Heart right ventricle (tissue), 16 donors: ENCODE results near the gene ITGBL1. TPM values are rescaled to one million over a fixed set of nuclear protein-coding genes. Genes with fewer than 3 reads are reported as not detected.
"Not testable (repeated sequence)": the region's sequence is repeated elsewhere in the genome, so short reads cannot be mapped to it uniquely, and the experiment has no call there.

Experiments
- ATAC-seq, 8 donors: fragments of 200-7000 bp; cut with Tn5 transposase; one replicate each; pipeline ENCODE4 v1.9.1; 2020; ENCODE audit warnings: mild to moderate bottlenecking in 8 of 8, moderate library complexity in 8 of 8, moderate number of reproducible peaks in 1 of 8
- DNase-seq, 2 donors: peaks; one replicate each; pipeline ENCODE4 v3.0.0-alpha.2; 2020
- H3K27ac ChIP-seq, 10 donors: fragments of 200-600 bp; sonication (generic) in 2 of 10; one replicate each; pipeline versions ENCODE4 v1.5.0 to v1.8.0; 2020 to 2022; ENCODE audit warnings: mild to moderate bottlenecking in 3 of 10
- H3K27me3 ChIP-seq, 7 donors: fragments of 200-600 bp; one replicate each; pipeline ENCODE4 v1.8.0; 2021 to 2022; ENCODE audit warnings: mild to moderate bottlenecking in 2 of 7
- H3K36me3 ChIP-seq, 9 donors: fragments of 200-600 bp; sonication (generic) in 1 of 9; one replicate each; pipeline versions ENCODE4 v1.5.0 to v1.8.0; 2020 to 2022; ENCODE audit warnings: mild to moderate bottlenecking in 2 of 9
- H3K4me1 ChIP-seq, 9 donors: fragments of 200-600 bp; sonication (generic) in 1 of 9; one replicate each; pipeline versions ENCODE4 v1.5.0 to v1.8.0; 2020 to 2022; ENCODE audit warnings: mild to moderate bottlenecking in 4 of 9
- H3K4me3 ChIP-seq, 10 donors: fragments of 200-600 bp; sonication (generic) in 2 of 10; one replicate each; pipeline versions ENCODE4 v1.5.0 to v1.8.0; 2020 to 2022; ENCODE audit warnings: mild to moderate bottlenecking in 7 of 10, moderate library complexity in 2 of 10
- H3K9me3 ChIP-seq, 11 donors: fragments of 200-600 bp in 10 of 11; sonication (generic) in 2 of 11; one replicate each; pipeline versions ENCODE4 v1.5.0 to v1.8.0; 2013 to 2022; ENCODE audit warnings: mild to moderate bottlenecking in 2 of 11, control low read depth in 1 of 11, moderate library complexity in 1 of 11
- WGBS, 2 donors: extraction: QIAGEN DNeasy Blood & Tissue Kit; methylation state at CpG; one replicate each; pipeline ENCODE4 v1.1.7; 2013; ENCODE audit warnings: inconsistent platforms in 1 of 2; 5-methylcytosine and 5-hydroxymethylcytosine counted together
- intact Hi-C, 10 donors: fragments of 100-400 bp; cut with DNase I; formaldehyde crosslinking; loops; one replicate each; pipeline versions ENCODE4 v1.11.1 to v1.14.2; 2022
- polyA plus RNA-seq, 2 donors: library from polyadenylated mRNA; stranded (reverse); fragments of 200-250 nt; gene quantifications; one replicate each; pipeline ENCODE4 v1.2.3, GENCODE V29; 2013
- total RNA-seq, 10 donors: library from RNA; stranded (reverse); fragmentation: NEBNext Ultra II Directional in 3 of 10; extraction: Animal tissue kit (Norgen Biotek cat#: 25700) in 3 of 10; gene quantifications; one replicate each; pipeline versions ENCODE4 v1.2.1 to v1.2.4, GENCODE V29; 2021 to 2023
- TF ChIP-seq, protein P1 (sequence below), 9 donors: fragments of 200-600 bp; sonication (generic) in 2 of 9; IDR thresholded peaks; one replicate each; pipeline versions ENCODE4 v1.5.0 to v1.8.0; 2021 to 2022; ENCODE audit warnings: antibody characterized with exemption in 9 of 9, mild to moderate bottlenecking in 5 of 9, moderate library complexity in 1 of 9
- donor health status: Arrhythmogenic right ventricular cardiomyopathy.
- donor health status: ischemic (EF 13 %, LVEDD 7.1; RV severe dilation, severe dysfunction).
- donor health status: healthy with polysubstance abuse.
- donor health status: DM: no; HTN: yes; CAD: no.
- donor health status: DM: no; HTN: no; CAD: no.
- donor health status: ischemic (EF 25% LVEDD 6.9; RV normal size, moderate dysfunction).
- donor health status: ischemic (EF 25% LVEDD 5.7; RV mildly dilated, moderate dysfunction).
- donor health status: healthy.
- donor health status: DM: yes; HTN: yes; CAD: no.
- donor health status: Ischemic cardiomyopathy.
- donor health status: ischemic (EF 35%, LVEDD 5.7; RV mildly dilated, moderate dysfunction).
- donor health status: nonischemic (EF 11% LVEDD 7.7; RV severe dilation, severe dysfunction).
- donor health status: DM: yes; HTN: yes; CAD: no.
- donor health status: PGD.
- donor health status: ischemic (EF 29% LVEDD 5.4; RV normal size, mild dysfunction).
- donor health status: nonischemic (EF 23%, LVEDD 6.1; RV moderate dilation, normal function).

The ITGBL1 gene
- total and polyA plus RNA-seq, 12 donors, result 0.78 to 11.9 (median 4.3) TPM

DNA sequence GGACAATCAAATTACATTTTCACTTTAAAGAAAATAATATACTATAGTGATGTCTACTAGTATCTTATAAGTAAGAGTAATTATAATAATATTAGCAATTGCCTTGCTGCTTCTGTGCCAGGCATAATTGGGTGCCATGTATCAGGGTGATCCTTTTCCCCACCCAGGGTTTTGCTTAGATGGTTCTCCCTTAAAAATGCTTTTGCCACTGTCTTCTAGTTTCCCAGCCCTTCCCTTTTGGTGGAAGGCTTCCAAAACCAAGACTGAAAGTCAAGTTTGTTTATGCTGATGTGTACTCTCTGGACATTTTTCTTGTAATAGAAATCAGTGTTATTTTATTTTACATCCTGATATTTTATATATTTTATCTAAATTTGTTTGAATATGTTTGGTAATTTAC, 77.8 kb downstream of the ITGBL1 start:
- Histone ChIP-seq H3K4me1 (no peaks in the 10 kb centered on the region), H3K27ac (no peak overlapping the region), H3K4me3 (no peak overlapping the region), H3K9me3 (no peaks in the 10 kb centered on the region), H3K27me3 (no peaks in the 10 kb centered on the region), H3K36me3 (no peaks in the 10 kb centered on the region)
- intact Hi-C loops, result no loop called here
- TF ChIP-seq, protein P1, sequence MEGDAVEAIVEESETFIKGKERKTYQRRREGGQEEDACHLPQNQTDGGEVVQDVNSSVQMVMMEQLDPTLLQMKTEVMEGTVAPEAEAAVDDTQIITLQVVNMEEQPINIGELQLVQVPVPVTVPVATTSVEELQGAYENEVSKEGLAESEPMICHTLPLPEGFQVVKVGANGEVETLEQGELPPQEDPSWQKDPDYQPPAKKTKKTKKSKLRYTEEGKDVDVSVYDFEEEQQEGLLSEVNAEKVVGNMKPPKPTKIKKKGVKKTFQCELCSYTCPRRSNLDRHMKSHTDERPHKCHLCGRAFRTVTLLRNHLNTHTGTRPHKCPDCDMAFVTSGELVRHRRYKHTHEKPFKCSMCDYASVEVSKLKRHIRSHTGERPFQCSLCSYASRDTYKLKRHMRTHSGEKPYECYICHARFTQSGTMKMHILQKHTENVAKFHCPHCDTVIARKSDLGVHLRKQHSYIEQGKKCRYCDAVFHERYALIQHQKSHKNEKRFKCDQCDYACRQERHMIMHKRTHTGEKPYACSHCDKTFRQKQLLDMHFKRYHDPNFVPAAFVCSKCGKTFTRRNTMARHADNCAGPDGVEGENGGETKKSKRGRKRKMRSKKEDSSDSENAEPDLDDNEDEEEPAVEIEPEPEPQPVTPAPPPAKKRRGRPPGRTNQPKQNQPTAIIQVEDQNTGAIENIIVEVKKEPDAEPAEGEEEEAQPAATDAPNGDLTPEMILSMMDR (IDR thresholded peaks at IDR 0.05), result no peak
- ATAC-seq (no peak), DNase-seq (no peak)

DNA sequence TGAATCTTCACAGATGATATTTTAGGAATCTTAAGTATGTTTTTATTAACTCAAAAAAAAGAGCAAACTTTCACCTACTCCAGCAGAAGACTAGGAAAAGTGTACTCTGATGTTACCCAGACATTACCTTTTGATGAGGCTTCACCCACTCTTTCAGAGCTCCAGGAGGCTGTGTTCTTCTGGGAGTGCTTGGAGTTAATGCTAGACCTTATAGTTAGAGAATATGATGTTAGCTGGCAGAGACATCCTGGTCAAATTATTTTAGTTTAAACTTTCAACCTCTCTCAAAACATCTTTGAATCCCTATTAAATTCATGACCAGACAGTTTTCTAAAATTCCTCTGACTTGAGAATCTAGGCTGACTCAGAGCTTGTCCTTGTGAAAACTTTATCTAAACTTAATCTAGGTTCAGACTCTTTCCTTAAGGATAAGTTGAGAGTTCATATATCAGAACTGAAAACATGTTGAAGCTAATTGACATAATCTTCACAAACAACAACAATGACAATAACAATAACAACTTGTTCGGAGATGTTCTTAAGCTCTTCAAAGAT, 82.8 kb downstream of the ITGBL1 start:
- Histone ChIP-seq H3K27me3 (no peaks in the 10 kb centered on the region), H3K27ac (no peak overlapping the region), H3K4me3 (no peak overlapping the region), H3K36me3 (no peaks in the 10 kb centered on the region), H3K9me3 (peaks cover 0 to 1% (median 0%) of the 10 kb centered on the region in 11 donors), H3K4me1 (no peaks in the 10 kb centered on the region)
- no peak for DNase-seq
- ATAC-seq, result no peak
- TF ChIP-seq, protein P1 (IDR thresholded peaks at IDR 0.05), result no peak
- WGBS, 2 donors, result 91% methylated on average over 1 of the region's 1 CpG
- intact Hi-C loops, result no loop called here

DNA sequence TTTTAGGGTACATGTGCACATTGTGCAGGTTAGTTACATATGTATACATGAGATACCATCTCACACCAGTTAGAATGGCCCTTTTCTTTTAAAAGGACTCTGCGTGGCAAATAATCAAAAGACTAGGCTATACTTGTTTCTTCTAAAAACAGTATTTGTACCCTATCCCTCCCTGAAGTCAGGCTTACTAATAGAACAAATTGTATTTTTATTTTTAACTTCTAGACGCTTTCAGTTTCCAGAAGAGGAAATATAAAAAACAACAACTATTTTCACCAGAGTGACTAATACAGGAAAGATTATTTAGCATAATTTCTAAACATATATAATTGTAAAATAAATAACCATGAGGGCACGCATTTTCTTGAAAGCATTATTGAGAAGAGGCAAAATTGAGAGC, 83.6 kb downstream of the ITGBL1 start:
- ATAC-seq, result no peak
- 59 to 72% methylated on average over 3 of the region's 3 CpGs for WGBS, 2 donors
- H3K4me3 ChIP-seq, result no peak overlapping the region

DNA sequence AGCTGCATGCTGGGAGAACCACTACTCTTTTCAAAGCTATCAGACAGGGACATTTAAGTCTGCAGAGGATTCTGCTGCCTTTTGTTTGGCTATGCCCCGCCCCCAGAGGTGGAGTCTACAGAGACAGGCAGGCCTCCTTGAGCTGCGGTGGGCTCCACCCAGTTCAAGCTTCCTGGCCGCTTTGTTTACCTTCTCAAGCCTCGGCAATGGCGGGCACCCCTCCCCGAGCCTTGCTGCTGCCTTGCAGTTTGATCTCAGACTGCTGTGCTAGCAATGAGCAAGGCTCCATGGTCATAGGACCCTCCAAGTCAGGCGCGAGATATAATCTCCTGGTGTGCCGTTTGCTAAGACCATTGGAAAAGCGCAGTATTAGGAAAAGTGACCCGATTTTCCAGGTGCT, 92.1 kb downstream of the ITGBL1 start:
- DNase-seq, intact Hi-C loops, ATAC-seq, H3K27me3 ChIP-seq, H3K36me3 ChIP-seq, H3K4me1 ChIP-seq, H3K4me3 ChIP-seq, H3K9me3 ChIP-seq, H3K27ac ChIP-seq: not testable (repeated sequence)
- 78 to 84% methylated on average over 11 of the region's 11 CpGs for WGBS, 2 donors

More for the DNA sequence above, 83.6 kb downstream of the ITGBL1 start:
- Histone ChIP-seq H3K27ac (no peak overlapping the region), H3K36me3 (no peaks in the 10 kb centered on the region), H3K9me3 (peaks cover 0 to 4% (median 0%) of the 10 kb centered on the region in 11 donors), H3K4me1 (no peaks in the 10 kb centered on the region), H3K27me3 (no peaks in the 10 kb centered on the region)
- no peak for DNase-seq
- TF ChIP-seq, protein P1 (IDR thresholded peaks at IDR 0.05), result no peak
- intact Hi-C loops, result no loop called here

DNA sequence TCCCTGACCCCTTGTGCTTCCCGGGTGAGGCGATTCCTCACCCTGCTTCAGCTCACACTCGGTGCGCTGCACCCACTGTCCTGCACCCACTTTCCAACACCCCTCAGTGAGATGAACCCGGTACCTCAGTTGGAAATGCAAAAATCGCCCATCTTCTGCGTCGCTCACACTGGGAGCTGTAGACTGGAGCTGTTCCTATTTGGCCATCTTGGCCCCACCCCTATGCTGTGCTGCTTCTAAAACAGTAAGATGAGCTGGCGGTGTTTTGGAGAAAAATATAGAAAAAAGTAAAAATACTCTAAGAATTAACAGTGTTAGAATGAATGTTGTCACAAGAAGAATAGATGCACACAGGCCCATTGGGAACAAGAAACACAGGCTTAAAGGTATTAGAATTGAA, 92.5 kb downstream of the ITGBL1 start:
- Histone ChIP-seq H3K27ac (no peak overlapping the region), H3K4me3 (no peak overlapping the region), H3K36me3 (no peaks in the 10 kb centered on the region), H3K4me1 (no peaks in the 10 kb centered on the region), H3K27me3 (no peaks in the 10 kb centered on the region), H3K9me3 (peaks cover 0 to 4% (median 0%) of the 10 kb centered on the region in 11 donors)
- DNase-seq (no peak), ATAC-seq (no peak)
- intact Hi-C loops, result no loop called here
- WGBS, 2 donors, result 95 to 96% methylated on average over 9 of the region's 9 CpGs
- TF ChIP-seq, protein P1 (IDR thresholded peaks at IDR 0.05), result no peak
